Heart left ventricle (tissue), 13 donors: ENCODE results near the gene NETO2.
"Not testable (repeated sequence)": the region's sequence is repeated elsewhere in the genome, so short reads cannot be mapped to it uniquely, and the experiment has no call there.

ENCODE experiments used
- POLR2A ChIP-seq, 2 donors: fragments of 450-650 bp; IDR thresholded peaks; one replicate each; pipeline ENCODE4 v1.6.1; 2017; ENCODE audit warnings: antibody characterized with exemption in 2 of 2, mild to moderate bottlenecking in 2 of 2, moderate library complexity in 2 of 2
- TF ChIP-seq, protein P1 (sequence below), 12 donors: fragments of 200-600 bp; sonication (generic) in 4 of 12; IDR thresholded peaks; one replicate each; pipeline versions ENCODE4 v1.5.0 to v1.8.0; 2018 to 2022; ENCODE audit warnings: antibody characterized with exemption in 12 of 12, mild to moderate bottlenecking in 5 of 12
- donor health status: ischemic (EF 13 %, LVEDD 7.1; RV severe dilation, severe dysfunction).
- donor health status: DM: no; HTN: yes; CAD: no.
- donor health status: DM: no; HTN: no; CAD: no.
- donor health status: ischemic (EF 25% LVEDD 6.9; RV normal size, moderate dysfunction).
- donor health status: ischemic (EF 25% LVEDD 5.7; RV mildly dilated, moderate dysfunction).
- donor health status: ischemic (EF 35%, LVEDD 5.7; RV mildly dilated, moderate dysfunction).
- donor health status: nonischemic (EF 11% LVEDD 7.7; RV severe dilation, severe dysfunction).
- donor health status: DM: yes; HTN: yes; CAD: no.
- donor health status: PGD.
- donor health status: ischemic (EF 29% LVEDD 5.4; RV normal size, mild dysfunction).
- donor health status: nonischemic (EF 23%, LVEDD 6.1; RV moderate dilation, normal function).

DNA sequence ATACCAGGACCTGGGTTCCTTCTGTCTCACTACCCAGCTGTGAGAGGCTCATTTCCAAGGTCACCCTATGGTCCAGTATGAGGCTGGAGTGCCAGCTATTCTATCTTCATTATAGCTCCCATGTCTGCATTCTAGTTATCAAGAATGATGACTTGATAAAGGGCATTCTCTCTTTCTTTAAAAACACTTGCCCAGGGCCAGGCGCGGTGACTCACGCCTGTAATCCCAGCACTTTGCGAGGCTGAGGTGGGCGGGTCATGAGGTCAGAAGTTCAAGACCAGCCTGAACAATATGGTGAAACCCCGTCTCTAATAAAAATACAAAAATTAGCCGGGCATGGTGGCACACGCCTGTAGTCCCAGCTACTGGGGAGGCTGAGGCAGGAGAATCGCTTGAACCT, 5.8 kb downstream of the NETO2 start:
- TF ChIP-seq, protein P1, sequence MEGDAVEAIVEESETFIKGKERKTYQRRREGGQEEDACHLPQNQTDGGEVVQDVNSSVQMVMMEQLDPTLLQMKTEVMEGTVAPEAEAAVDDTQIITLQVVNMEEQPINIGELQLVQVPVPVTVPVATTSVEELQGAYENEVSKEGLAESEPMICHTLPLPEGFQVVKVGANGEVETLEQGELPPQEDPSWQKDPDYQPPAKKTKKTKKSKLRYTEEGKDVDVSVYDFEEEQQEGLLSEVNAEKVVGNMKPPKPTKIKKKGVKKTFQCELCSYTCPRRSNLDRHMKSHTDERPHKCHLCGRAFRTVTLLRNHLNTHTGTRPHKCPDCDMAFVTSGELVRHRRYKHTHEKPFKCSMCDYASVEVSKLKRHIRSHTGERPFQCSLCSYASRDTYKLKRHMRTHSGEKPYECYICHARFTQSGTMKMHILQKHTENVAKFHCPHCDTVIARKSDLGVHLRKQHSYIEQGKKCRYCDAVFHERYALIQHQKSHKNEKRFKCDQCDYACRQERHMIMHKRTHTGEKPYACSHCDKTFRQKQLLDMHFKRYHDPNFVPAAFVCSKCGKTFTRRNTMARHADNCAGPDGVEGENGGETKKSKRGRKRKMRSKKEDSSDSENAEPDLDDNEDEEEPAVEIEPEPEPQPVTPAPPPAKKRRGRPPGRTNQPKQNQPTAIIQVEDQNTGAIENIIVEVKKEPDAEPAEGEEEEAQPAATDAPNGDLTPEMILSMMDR (IDR thresholded peaks at IDR 0.05): not testable (repeated sequence)
- TF ChIP-seq POLR2A (IDR thresholded peaks at IDR 0.05): not testable (repeated sequence)
